ENCODE results near the gene GPATCH1. TPM values are rescaled to one million over a fixed set of nuclear protein-coding genes. Genes with fewer than 3 reads are reported as not detected.

GPATCH1 gene
- total RNA-seq, 1 experiment from 2014 or later: 7.8 TPM

DNA sequence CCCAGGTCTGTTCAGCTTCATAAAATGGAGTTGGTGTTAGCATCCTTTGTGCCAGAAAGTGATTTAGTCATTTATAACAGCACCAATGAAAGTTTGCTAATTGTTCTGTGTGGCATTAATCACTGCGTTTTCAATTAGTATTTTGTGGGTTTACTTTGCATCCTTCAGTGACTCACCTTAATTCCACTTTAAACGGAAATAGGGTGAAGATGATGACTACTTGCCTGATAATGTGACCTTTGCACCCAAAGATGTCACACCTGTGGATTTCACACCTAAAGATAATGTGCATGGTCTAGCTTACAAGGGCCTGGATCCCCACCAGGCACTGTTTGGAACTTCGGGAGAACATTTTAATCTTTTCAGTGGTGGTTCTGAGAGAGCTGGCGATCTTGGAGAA lies 15.0 kb downstream of the GPATCH1 start:
- Histone ChIP-seq H3K9ac (ENCODE audit: low read length) (no peak overlapping the region), H2AFZ (ENCODE audit: low read depth, low read length, poor library complexity, severe bottlenecking) (no peak overlapping the region), H3K9me2 (ENCODE audit: insufficient read depth) (no peaks in the 10 kb centered on the region), H3K36me3 (ENCODE audit: control insufficient read depth in 1 of 2, insufficient read depth in 2 of 2, low read length in 2 of 2) (peaks cover 12 to 15% of the 10 kb centered on the region in 2 experiments; a peak in 3 of 4 replicates), H4K20me1 (ENCODE audit: insufficient read depth) (no peaks in the 10 kb centered on the region), H3K4me2 (ENCODE audit: low read length) (peak overlapping the region; percentile 44), H3K27ac (ENCODE audit: low read depth, low read length) (no peak overlapping the region), H3K79me2 (ENCODE audit: insufficient read depth, low read length) (no peaks in the 10 kb centered on the region), H3K4me3 (replicated peaks in 1 of 2; ENCODE audit: low read depth in 1 of 2, low read length in 2 of 2) (no peak overlapping the region), H3K4me1 (ENCODE audit: control insufficient read depth in 1 of 2, insufficient read depth in 2 of 2, low read length in 2 of 2) (peaks cover 6 to 40% of the 10 kb centered on the region in 2 experiments; a peak in 3 of 4 replicates), H3K27me3 (ENCODE audit: insufficient read depth, low read length) (no peaks in the 10 kb centered on the region), H3K9me3 (ENCODE audit: control insufficient read depth in 1 of 2, insufficient read depth in 1 of 2, low read depth in 1 of 2, low read length in 2 of 2) (no peaks in the 10 kb centered on the region)
- TF ChIP-seq EZH2 (IDR thresholded peaks at IDR 0.05) (no peak), ZNF274 (IDR thresholded peaks at IDR 0.05; ENCODE audit: low read depth, low read length) (no peak), YY1 (IDR thresholded peaks at IDR 0.05; ENCODE audit: extremely low read depth, insufficient replicate concordance, low read depth, low read length) (no peak), CBX3 (IDR thresholded peaks at IDR 0.05; ENCODE audit: low read depth) (no peak), JUND (IDR thresholded peaks at IDR 0.05) (0 out of 2 replicates have a peak, but pooled peaks have one; percentile 18), TCF7L2 (IDR thresholded peaks at IDR 0.05; ENCODE audit: borderline replicate concordance, extremely low read depth, insufficient read depth, insufficient read length) (no peak), ELF1 (IDR thresholded peaks at IDR 0.05; ENCODE audit: borderline replicate concordance, low read depth) (no peak)
- TF ChIP-seq, protein P1, sequence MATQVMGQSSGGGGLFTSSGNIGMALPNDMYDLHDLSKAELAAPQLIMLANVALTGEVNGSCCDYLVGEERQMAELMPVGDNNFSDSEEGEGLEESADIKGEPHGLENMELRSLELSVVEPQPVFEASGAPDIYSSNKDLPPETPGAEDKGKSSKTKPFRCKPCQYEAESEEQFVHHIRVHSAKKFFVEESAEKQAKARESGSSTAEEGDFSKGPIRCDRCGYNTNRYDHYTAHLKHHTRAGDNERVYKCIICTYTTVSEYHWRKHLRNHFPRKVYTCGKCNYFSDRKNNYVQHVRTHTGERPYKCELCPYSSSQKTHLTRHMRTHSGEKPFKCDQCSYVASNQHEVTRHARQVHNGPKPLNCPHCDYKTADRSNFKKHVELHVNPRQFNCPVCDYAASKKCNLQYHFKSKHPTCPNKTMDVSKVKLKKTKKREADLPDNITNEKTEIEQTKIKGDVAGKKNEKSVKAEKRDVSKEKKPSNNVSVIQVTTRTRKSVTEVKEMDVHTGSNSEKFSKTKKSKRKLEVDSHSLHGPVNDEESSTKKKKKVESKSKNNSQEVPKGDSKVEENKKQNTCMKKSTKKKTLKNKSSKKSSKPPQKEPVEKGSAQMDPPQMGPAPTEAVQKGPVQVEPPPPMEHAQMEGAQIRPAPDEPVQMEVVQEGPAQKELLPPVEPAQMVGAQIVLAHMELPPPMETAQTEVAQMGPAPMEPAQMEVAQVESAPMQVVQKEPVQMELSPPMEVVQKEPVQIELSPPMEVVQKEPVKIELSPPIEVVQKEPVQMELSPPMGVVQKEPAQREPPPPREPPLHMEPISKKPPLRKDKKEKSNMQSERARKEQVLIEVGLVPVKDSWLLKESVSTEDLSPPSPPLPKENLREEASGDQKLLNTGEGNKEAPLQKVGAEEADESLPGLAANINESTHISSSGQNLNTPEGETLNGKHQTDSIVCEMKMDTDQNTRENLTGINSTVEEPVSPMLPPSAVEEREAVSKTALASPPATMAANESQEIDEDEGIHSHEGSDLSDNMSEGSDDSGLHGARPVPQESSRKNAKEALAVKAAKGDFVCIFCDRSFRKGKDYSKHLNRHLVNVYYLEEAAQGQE (IDR thresholded peaks at IDR 0.05; ENCODE audit: low read depth): no peak
- TF ChIP-seq, protein P2, sequence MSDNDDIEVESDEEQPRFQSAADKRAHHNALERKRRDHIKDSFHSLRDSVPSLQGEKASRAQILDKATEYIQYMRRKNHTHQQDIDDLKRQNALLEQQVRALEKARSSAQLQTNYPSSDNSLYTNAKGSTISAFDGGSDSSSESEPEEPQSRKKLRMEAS (IDR thresholded peaks at IDR 0.05): 0 out of 2 replicates have a peak, but pooled peaks have one; percentile 21
- TF ChIP-seq, protein P3, sequence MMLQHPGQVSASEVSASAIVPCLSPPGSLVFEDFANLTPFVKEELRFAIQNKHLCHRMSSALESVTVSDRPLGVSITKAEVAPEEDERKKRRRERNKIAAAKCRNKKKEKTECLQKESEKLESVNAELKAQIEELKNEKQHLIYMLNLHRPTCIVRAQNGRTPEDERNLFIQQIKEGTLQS (IDR thresholded peaks at IDR 0.05): no peak
- no peak for DNase-seq (ENCODE audit: low read depth, low spot score)
- no TSS peak for BruUV-seq (replicated peaks)
- ChIA-PET POLR2A (no interaction called here), CTCF (no interaction called here), RAD21 (ENCODE audit: low non-redundant PET in 1 of 2, low total read pairs in 2 of 2, uncharacterized antibody in 2 of 2, unreplicated experiment in 2 of 2) (interaction anchor here in 1 of 2 experiments (0.6 kb wide), 1 partner anchor 122 kb away, joined by 3 read pairs; no protein-coding TSS in a partner anchor)
- ATAC-seq: peak; percentile 58; the same call in 1 of the 2 replicates
- intact Hi-C loops (cut with micrococcal nuclease): no loop called here
